K562 (cell line): ENCODE data around the gene TESK2.

Source experiments
- CCNT2 ChIP-seq: IDR thresholded peaks from 2 replicates; pipeline ENCODE4 v1.6.1; 2011; ENCODE audit warnings: borderline replicate concordance, low read depth, mild to moderate bottlenecking, moderate library complexity, mixed read lengths, low read length; ENCODE audit not compliant: insufficient read length; ENCODE audit errors: extremely low read depth
- CREB1 ChIP-seq, 2 experiments: sonication (generic) in 1 of 2; formaldehyde crosslinking in 1 of 2; IDR thresholded peaks; 2 replicates each; pipeline versions ENCODE4 v1.6.1 to v1.8.0; 2012 to 2022; ENCODE audit warnings: inconsistent platforms in 1 of 2, mild to moderate bottlenecking in 1 of 2, missing genetic modification reagents in 1 of 2, moderate library complexity in 1 of 2
- MAFK ChIP-seq: IDR thresholded peaks from 2 replicates; pipeline ENCODE4 v1.6.1; 2011; ENCODE audit warnings: low read length, improper control_type of control experiment
- POLR2A ChIP-seq: fragments of 450-650 bp; conservative IDR thresholded peaks from 2 replicates; pipeline ENCODE4 v1.6.1; 2016
- PRMT5 ChIP-seq: sonication (generic); formaldehyde crosslinking; IDR thresholded peaks from 2 replicates; pipeline ENCODE4 v1.5.0; 2020; ENCODE audit warnings: missing genetic modification reagents
- ZBTB17 ChIP-seq: fragments of 450-650 bp; formaldehyde crosslinking; IDR thresholded peaks from 2 replicates; pipeline ENCODE4 v1.4.0; 2020; ENCODE audit warnings: mild to moderate bottlenecking
- TF ChIP-seq, protein P1 (sequence below), 3 experiments: IDR thresholded peaks in 2 of 3; conservative IDR thresholded peaks in 1 of 3; 2 replicates each; pipeline ENCODE4 v1.5.1; 2011 to 2012; ENCODE audit warnings: low read length in 3 of 3, mild to moderate bottlenecking in 3 of 3, control low read depth in 2 of 3, improper control_type of control experiment in 1 of 3, inconsistent platforms in 1 of 3, low read depth in 1 of 3, mixed read lengths in 1 of 3, moderate library complexity in 1 of 3; ENCODE audit not compliant: insufficient read depth in 2 of 3

DNA sequence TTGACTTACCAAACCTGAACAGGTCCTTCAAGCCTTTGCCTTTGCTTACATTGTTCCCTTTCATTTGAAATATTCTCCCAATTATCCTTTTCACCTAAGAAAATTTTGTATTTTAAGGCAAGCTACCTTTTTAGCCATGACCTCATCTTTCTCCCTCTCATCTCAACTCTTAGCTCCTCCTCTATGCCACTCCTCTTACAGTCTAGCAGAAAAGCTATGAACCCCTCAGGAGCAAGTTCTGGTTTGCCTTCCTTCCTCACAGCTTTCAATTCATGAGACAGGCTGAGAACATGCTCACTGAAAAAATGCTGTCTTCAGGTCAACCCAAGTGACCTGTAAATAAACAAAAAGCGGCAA, 142.4 kb downstream of the TESK2 start:
- TF ChIP-seq PRMT5 (CRISPR knock-in tag) = no peak
- no peak for TF ChIP-seq POLR2A
- TF ChIP-seq CREB1 (IDR thresholded peaks at IDR 0.05) = no peak
- TF ChIP-seq CREB1 (CRISPR knock-in tag; IDR thresholded peaks at IDR 0.05) = no peak
- TF ChIP-seq ZBTB17 (CRISPR knock-in tag) = no peak
- TF ChIP-seq CCNT2 = no peak
- no peak for TF ChIP-seq MAFK
- TF ChIP-seq, protein P1, sequence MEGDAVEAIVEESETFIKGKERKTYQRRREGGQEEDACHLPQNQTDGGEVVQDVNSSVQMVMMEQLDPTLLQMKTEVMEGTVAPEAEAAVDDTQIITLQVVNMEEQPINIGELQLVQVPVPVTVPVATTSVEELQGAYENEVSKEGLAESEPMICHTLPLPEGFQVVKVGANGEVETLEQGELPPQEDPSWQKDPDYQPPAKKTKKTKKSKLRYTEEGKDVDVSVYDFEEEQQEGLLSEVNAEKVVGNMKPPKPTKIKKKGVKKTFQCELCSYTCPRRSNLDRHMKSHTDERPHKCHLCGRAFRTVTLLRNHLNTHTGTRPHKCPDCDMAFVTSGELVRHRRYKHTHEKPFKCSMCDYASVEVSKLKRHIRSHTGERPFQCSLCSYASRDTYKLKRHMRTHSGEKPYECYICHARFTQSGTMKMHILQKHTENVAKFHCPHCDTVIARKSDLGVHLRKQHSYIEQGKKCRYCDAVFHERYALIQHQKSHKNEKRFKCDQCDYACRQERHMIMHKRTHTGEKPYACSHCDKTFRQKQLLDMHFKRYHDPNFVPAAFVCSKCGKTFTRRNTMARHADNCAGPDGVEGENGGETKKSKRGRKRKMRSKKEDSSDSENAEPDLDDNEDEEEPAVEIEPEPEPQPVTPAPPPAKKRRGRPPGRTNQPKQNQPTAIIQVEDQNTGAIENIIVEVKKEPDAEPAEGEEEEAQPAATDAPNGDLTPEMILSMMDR (IDR thresholded peaks at IDR 0.05 in 2 of 3, conservative IDR thresholded peaks at IDR 0.05 in 1 of 3; ENCODE audit: insufficient read depth in 2 of 3, low read depth in 1 of 3, low read length in 3 of 3) = no peak
